OCI-LY3 (cell line): ENCODE data around the gene MAGI2.

Experiments used
- CTCF ChIP-seq: fragments of 200-600, 300-600 bp; sonication (generic); IDR thresholded peaks from 2 replicates; pipeline ENCODE4 v1.5.1; 2014; ENCODE audit warnings: antibody characterized with exemption, low read length, low read depth
- EZH2phosphoT487 ChIP-seq: fragments of 200-600 bp; shearing (Covaris generic); IDR thresholded peaks from 2 replicates; pipeline ENCODE4 v1.6.1; 2018; ENCODE audit warnings: antibody characterized with exemption, mixed run types, low read depth

- TF ChIP-seq CTCF (no peak), EZH2phosphoT487 (no peak)
These were observed 924.1 kb downstream of the MAGI2 start for GRCh38 chr7:78529392-78529791.
